H1 (cell line): Measurements from ENCODE around the gene KRTAP10-12. TPM values are rescaled to one million over a fixed set of nuclear protein-coding genes. Genes with fewer than 3 reads are reported as not detected.
A peak's percentile ranks its signal among the peaks of the same experiment; 100 is the strongest.

ENCODE experiments used
- CTCF ChIA-PET: fragments of 300-600 bp; sonication (Branson Sonifier 250); formaldehyde crosslinking; loops from one replicate; lab custom pipeline; 2021; ENCODE audit not compliant: partially characterized antibody; lab: Charles Lee
- POLR2A ChIA-PET: fragments of 300-600 bp; sonication (Branson Sonifier 250); formaldehyde crosslinking; loops from one replicate; lab custom pipeline; 2021; ENCODE audit warnings: inconsistent platforms; ENCODE audit not compliant: partially characterized antibody; lab: Charles Lee
- DNase-seq, 2 experiments: peaks; one replicate each; pipeline versions ENCODE4 v3.0.0 to v3.0.0-alpha.2; 2010 to 2022; ENCODE audit warnings: low spot score in 2 of 2, low read depth in 1 of 2, mixed read lengths in 1 of 2
- FAIRE-seq: peaks from 2 replicates; lab custom pipeline; 2011; peaks lifted over from hg19 to GRCh38; lab: Jason Lieb, UNC
- H2AFZ ChIP-seq: 2 replicates; pipeline ENCODE4 v1.8.1; 2012; ENCODE audit warnings: low read length, inconsistent platforms
- H2AK5ac ChIP-seq: 2 replicates; pipeline ENCODE4 v1.6.1; 2013; ENCODE audit warnings: low read depth, low read length
- H2BK120ac ChIP-seq: replicated peaks from 2 replicates; pipeline ENCODE3; 2013; ENCODE audit warnings: low read depth, low read length, inconsistent platforms
- H2BK12ac ChIP-seq: 2 replicates; pipeline ENCODE4 v1.6.1; 2013; ENCODE audit warnings: low read depth, low read length
- H2BK15ac ChIP-seq: 2 replicates; pipeline ENCODE4 v1.6.1; 2013; ENCODE audit warnings: low read length
- H2BK20ac ChIP-seq: 2 replicates; pipeline ENCODE4 v1.6.1; 2013; ENCODE audit warnings: low read length
- H2BK5ac ChIP-seq: 2 replicates; pipeline ENCODE4 v1.6.1; 2013; ENCODE audit warnings: low read depth, low read length
- H3K14ac ChIP-seq: 2 replicates; pipeline ENCODE4 v1.6.1; 2013; ENCODE audit warnings: inconsistent platforms; ENCODE audit not compliant: insufficient read length
- H3K18ac ChIP-seq: 2 replicates; pipeline ENCODE4 v1.6.1; 2013; ENCODE audit warnings: low read length; ENCODE audit errors: extremely low read depth
- H3K23ac ChIP-seq: 2 replicates; pipeline ENCODE4 v1.6.1; 2013; ENCODE audit warnings: inconsistent platforms; ENCODE audit not compliant: insufficient read length
- H3K23me2 ChIP-seq: 2 replicates; pipeline ENCODE4 v1.6.1; 2013; ENCODE audit warnings: low read depth, low read length
- H3K27ac ChIP-seq: 2 replicates; pipeline ENCODE4 v1.6.1; 2011; ENCODE audit warnings: low read depth, low read length, inconsistent platforms
- H3K27me3 ChIP-seq, 4 experiments: replicated peaks in 1 of 4; 1 replicate in 1 of 4; 2 replicates in 3 of 4; pipeline versions ENCODE4 v1.6.1 to v1.8.1; 2011 to 2013; ENCODE audit warnings: low read length in 3 of 4, mild to moderate bottlenecking in 3 of 4, inconsistent platforms in 2 of 4, mixed read lengths in 2 of 4, moderate library complexity in 1 of 4; ENCODE audit not compliant: control insufficient read depth in 3 of 4, insufficient read depth in 3 of 4; ENCODE audit errors: extremely low read depth in 1 of 4
- H3K36me3 ChIP-seq, 4 experiments: 2 replicates each; pipeline versions ENCODE4 v1.6.1 to v1.8.1; 2011 to 2013; ENCODE audit warnings: mild to moderate bottlenecking in 4 of 4, low read length in 3 of 4, moderate library complexity in 2 of 4, control low read depth in 1 of 4, inconsistent platforms in 1 of 4; ENCODE audit not compliant: insufficient read depth in 4 of 4, control insufficient read depth in 2 of 4
- H3K4ac ChIP-seq: replicated peaks from 2 replicates; pipeline ENCODE3; 2013; ENCODE audit warnings: low read length, low read depth, mixed read lengths, inconsistent platforms; ENCODE audit not compliant: insufficient read length
- H3K4me1 ChIP-seq, 4 experiments: replicated peaks in 1 of 4; 1 replicate in 1 of 4; 2 replicates in 3 of 4; pipeline versions ENCODE4 v1.6.1 to v1.8.1; 2011 to 2013; ENCODE audit warnings: low read length in 3 of 4, inconsistent platforms in 2 of 4, mixed read lengths in 1 of 4; ENCODE audit not compliant: insufficient read depth in 4 of 4, control insufficient read depth in 3 of 4
- H3K4me2 ChIP-seq, 2 experiments: 2 replicates each; pipeline versions ENCODE4 v1.6.1 to v1.8.1; 2011 to 2013; ENCODE audit warnings: low read depth in 2 of 2, low read length in 2 of 2, control low read depth in 1 of 2, inconsistent platforms in 1 of 2, mild to moderate bottlenecking in 1 of 2; ENCODE audit not compliant: insufficient read depth in 1 of 2
- H3K4me3 ChIP-seq, 4 experiments: fragments of 200-600, 300-600 bp in 1 of 4; sonication (generic), shearing (Covaris generic), sonication (Bioruptor Twin) in 1 of 4; 2 replicates each; pipeline versions ENCODE4 v1.5.1 to v1.8.1; 2011 to 2016; ENCODE audit warnings: low read length in 4 of 4, low read depth in 3 of 4, control low read depth in 2 of 4, inconsistent platforms in 2 of 4, mild to moderate bottlenecking in 2 of 4, mixed read lengths in 1 of 4, moderate library complexity in 1 of 4; ENCODE audit not compliant: insufficient read depth in 2 of 4; ENCODE audit errors: extremely low read depth in 1 of 4
- H3K56ac ChIP-seq: replicated peaks from 2 replicates; pipeline ENCODE3; 2013; ENCODE audit warnings: low read depth, mild to moderate bottlenecking, mixed read lengths, low read length, inconsistent platforms; ENCODE audit not compliant: insufficient read length
- H3K79me1 ChIP-seq: 2 replicates; pipeline ENCODE4 v1.6.1; 2013; ENCODE audit warnings: low read depth, low read length, control low read depth
- H3K79me2 ChIP-seq, 2 experiments: 2 replicates each; pipeline versions ENCODE4 v1.6.1 to v1.8.1; 2012 to 2013; ENCODE audit warnings: low read length in 2 of 2, mild to moderate bottlenecking in 2 of 2, inconsistent platforms in 1 of 2; ENCODE audit not compliant: insufficient read depth in 2 of 2, control insufficient read depth in 1 of 2
- H3K9ac ChIP-seq, 4 experiments: replicated peaks in 1 of 4; 1 replicate in 1 of 4; 2 replicates in 3 of 4; pipeline versions ENCODE4 v1.6.1 to v1.8.1; 2011 to 2013; ENCODE audit warnings: low read depth in 3 of 4, low read length in 3 of 4, control low read depth in 2 of 4, mild to moderate bottlenecking in 2 of 4, moderate library complexity in 2 of 4, inconsistent platforms in 1 of 4; ENCODE audit errors: extremely low read depth in 1 of 4
- H3K9me3 ChIP-seq, 2 experiments: 2 replicates each; pipeline versions ENCODE4 v1.6.1 to v1.8.1; 2012 to 2013; ENCODE audit warnings: mild to moderate bottlenecking in 2 of 2, moderate library complexity in 2 of 2, control low read depth in 1 of 2, inconsistent platforms in 1 of 2, low read depth in 1 of 2, low read length in 1 of 2, mixed read lengths in 1 of 2; ENCODE audit not compliant: insufficient read depth in 2 of 2
- H4K20me1 ChIP-seq, 2 experiments: replicated peaks in 1 of 2; 2 replicates each; pipeline versions ENCODE3 to v1.8.1; 2011 to 2013; ENCODE audit warnings: inconsistent platforms in 2 of 2, low read length in 2 of 2, mild to moderate bottlenecking in 1 of 2; ENCODE audit not compliant: insufficient read depth in 2 of 2, control insufficient read depth in 1 of 2
- H4K5ac ChIP-seq: 2 replicates; pipeline ENCODE4 v1.6.1; 2013; ENCODE audit warnings: low read length, low read depth, mixed read lengths, inconsistent platforms; ENCODE audit not compliant: insufficient read length
- H4K8ac ChIP-seq: 2 replicates; pipeline ENCODE4 v1.8.0; 2013; ENCODE audit warnings: mild to moderate bottlenecking, moderate library complexity, low read length, inconsistent platforms; ENCODE audit not compliant: insufficient read depth; ENCODE audit errors: extremely low read depth
- H4K91ac ChIP-seq: replicated peaks from 2 replicates; pipeline ENCODE3; 2013; ENCODE audit warnings: low read length, mixed read lengths, inconsistent platforms; ENCODE audit not compliant: insufficient read length
- BRCA1 ChIP-seq: IDR thresholded peaks from 2 replicates; pipeline ENCODE4 v1.6.1; 2012; ENCODE audit warnings: low read depth, low read length, improper control_type of control experiment
- CBX8 ChIP-seq: fragments of 300-800, 300-1000 bp; sonication (generic); IDR thresholded peaks from 2 replicates; pipeline ENCODE4 v1.7.1; 2016; ENCODE audit warnings: low read depth, low read length, borderline replicate concordance
- CREB1 ChIP-seq: IDR thresholded peaks from 2 replicates; pipeline ENCODE4 v1.6.1; 2012; ENCODE audit warnings: inconsistent platforms
- CTBP2 ChIP-seq: IDR thresholded peaks from 2 replicates; pipeline ENCODE4 v1.7.0; 2011; ENCODE audit warnings: borderline replicate concordance, mild to moderate bottlenecking, moderate library complexity, mixed read lengths, low read length; ENCODE audit not compliant: insufficient read depth, insufficient read length
- GABPA ChIP-seq: IDR thresholded peaks from 2 replicates; pipeline ENCODE4 v1.6.1; 2011; ENCODE audit warnings: mild to moderate bottlenecking, low read length, moderate library complexity, borderline replicate concordance; ENCODE audit not compliant: insufficient read depth
- NANOG ChIP-seq: IDR thresholded peaks from 2 replicates; pipeline ENCODE4 v1.6.1; 2011; ENCODE audit warnings: low read length, low read depth, mild to moderate bottlenecking, inconsistent platforms; ENCODE audit not compliant: insufficient read depth, poor library complexity, severe bottlenecking
- RAD21 ChIP-seq, 2 experiments: IDR thresholded peaks in 1 of 2; conservative IDR thresholded peaks in 1 of 2; 2 replicates each; pipeline ENCODE4 v1.6.1; 2011; ENCODE audit warnings: low read depth in 2 of 2, low read length in 2 of 2, improper control_type of control experiment in 1 of 2, inconsistent platforms in 1 of 2, mild to moderate bottlenecking in 1 of 2, moderate library complexity in 1 of 2
- TAF1 ChIP-seq: IDR thresholded peaks from 2 replicates; pipeline ENCODE4 v1.6.1; 2011; ENCODE audit warnings: mild to moderate bottlenecking, low read depth, low read length
- TAF7 ChIP-seq: optimal IDR thresholded peaks from 2 replicates; pipeline ENCODE3; 2011; ENCODE audit warnings: low read depth, mild to moderate bottlenecking, inconsistent platforms, low read length, moderate library complexity, borderline replicate concordance
- USF2 ChIP-seq: IDR thresholded peaks from 2 replicates; pipeline ENCODE4 v1.6.1; 2011; ENCODE audit warnings: low read length, improper control_type of control experiment
- WGBS, 2 experiments: shearing (Covaris generic) in 1 of 2; methylation state at CpG; one replicate each; pipeline versions ENCODE4 v1.1.6 to v1.1.7; 2013 to 2015; ENCODE audit warnings: low lambda C conversion rate in 2 of 2, mixed read lengths in 2 of 2, inconsistent platforms in 1 of 2, low coverage in 1 of 2, missing lambda C conversion rate in 1 of 2; ENCODE audit not compliant: insufficient replicate concordance in 2 of 2, insufficient coverage in 1 of 2, insufficient read length in 1 of 2; ENCODE audit errors: extremely low coverage in 1 of 2, missing lambda C conversion rate in 1 of 2; 5-methylcytosine and 5-hydroxymethylcytosine counted together
- polyA plus RNA-seq, 7 experiments: library from polyadenylated mRNA; depleted of rRNA in 3 of 7; stranded (reverse) in 5 of 7; unstranded in 2 of 7; fragments of >200 nt in 5 of 7; fragments of 200-250 nt in 2 of 7; gene quantifications; 1 replicate in 5 of 7; 2 replicates in 1 of 7; 4 replicates in 1 of 7; pipeline versions ENCODE4 v1.2.1 to v1.2.3, GENCODE V29; 2011 to 2013; ENCODE audit warnings: missing spikeins in 2 of 7, mixed read lengths in 2 of 7
- total RNA-seq: library from RNA; stranded (reverse); fragmentation: NEBNext Ultra II Directional; extraction: Animal tissue kit (Norgen Biotek cat#: 25700); gene quantifications from 2 replicates; pipeline ENCODE4 v1.2.1, GENCODE V29; 2021

The KRTAP10-12 gene
- total and polyA plus RNA-seq, 2 of the 8 experiments (the other 6 are each of a cell fraction or from before 2014, with no cell fraction given), result not detected

DNA sequence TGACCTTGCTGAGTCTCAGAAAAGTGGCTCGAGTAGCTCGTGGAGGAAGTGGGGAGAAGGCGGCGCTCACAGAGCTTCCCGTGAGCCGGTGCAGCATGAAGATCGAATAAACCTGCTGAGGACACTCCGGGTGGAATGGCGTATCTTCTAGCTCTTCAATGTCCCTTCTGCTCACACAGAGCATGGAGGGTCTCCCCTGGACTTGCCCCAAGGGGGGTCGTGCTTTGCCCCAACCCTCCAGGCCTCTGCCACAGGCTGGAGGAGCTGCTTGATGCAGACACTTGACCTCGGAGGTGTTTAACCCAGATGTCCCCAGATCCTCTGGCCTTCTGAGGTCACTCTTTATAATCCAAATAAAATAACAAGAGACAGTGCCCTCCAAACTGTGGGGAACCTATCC, 2.2 kb upstream of the KRTAP10-12 start:
- H4K20me1 ChIP-seq, result no peaks in the 10 kb centered on the region
- H2BK20ac ChIP-seq, result no peak overlapping the region
- POLR2A ChIA-PET, result interaction anchor here (0.8 to 2.2 kb wide), 2 partner anchors 13 to 121 kb away, joined by 3 to 4 read pairs; partner anchors contain the start of genes KRTAP10-4 and KRTAP12-1
- no peak overlapping the region for H2AFZ ChIP-seq
- H3K4me2 ChIP-seq, result no peak overlapping the region
- H3K79me2 ChIP-seq, result no peaks in the 10 kb centered on the region
- 0 out of 2 replicates have a peak overlapping the region, but pooled peaks have one; percentile 2 for H2BK5ac ChIP-seq
- peaks cover 0 to 28% (median 16%) of the 10 kb centered on the region in 4 experiments; a peak in 6 of 7 replicates for H3K4me1 ChIP-seq
- H3K27me3 ChIP-seq, result no peaks in the 10 kb centered on the region
- H2AK5ac ChIP-seq, result no peak overlapping the region; the same call in 1 of the 2 replicates
- H3K4me3 ChIP-seq, result no peak overlapping the region
- CTCF ChIA-PET, result interaction anchor here (1.4 to 3.8 kb wide), 4 partner anchors 9 to 99 kb away, joined by 3 to 13 read pairs (median 5); no protein-coding TSS in a partner anchor
- H4K91ac ChIP-seq, result no peak overlapping the region
- H3K56ac ChIP-seq, result no peak overlapping the region
- H3K9me3 ChIP-seq, result peaks cover 0 to 4% of the 10 kb centered on the region in 2 experiments; a peak in 1 of 4 replicates
- H3K18ac ChIP-seq, result peak overlapping the region; percentile 44; the same call in 1 of the 2 replicates
- peaks cover 3% of the 10 kb centered on the region; the same call in 1 of the 2 replicates for H3K79me1 ChIP-seq
- H3K14ac ChIP-seq, result no peak overlapping the region
- DNase-seq (no peak), FAIRE-seq (no peak)
- peak overlapping the region; percentile 80; the same call in 1 of the 2 replicates for H2BK12ac ChIP-seq
- no peaks in the 10 kb centered on the region for H3K23me2 ChIP-seq
- no peak overlapping the region for H4K8ac ChIP-seq
- no peak overlapping the region for H3K27ac ChIP-seq
- no peak overlapping the region for H4K5ac ChIP-seq
- H3K4ac ChIP-seq, result no peak overlapping the region
- H2BK15ac ChIP-seq, result no peak overlapping the region
- no peak overlapping the region for H3K23ac ChIP-seq
- no peak overlapping the region for H3K9ac ChIP-seq
- no peaks in the 10 kb centered on the region for H3K36me3 ChIP-seq
- no peak overlapping the region for H2BK120ac ChIP-seq
- WGBS, 2 experiments, result 90% methylated on average over 11 of the region's 11 CpGs; no CpG with 5 or more reads in 1 of the 2 experiments
- TF ChIP-seq USF2, result no peak
- TF ChIP-seq TAF7, result no peak
- TF ChIP-seq TAF1, result no peak
- no peak for TF ChIP-seq RAD21 (IDR thresholded peaks at IDR 0.05 in 1 of 2, conservative IDR thresholded peaks at IDR 0.05 in 1 of 2; ENCODE audit: low read depth in 2 of 2, low read length in 2 of 2)
- TF ChIP-seq BRCA1, result no peak
- no peak for TF ChIP-seq CBX8
- no peak for TF ChIP-seq NANOG
- no peak for TF ChIP-seq CTBP2
- TF ChIP-seq GABPA, result no peak
- no peak for TF ChIP-seq CREB1
